A549 (cell line): ENCODE data around the gene CTXN1. TPM values are rescaled to one million over a fixed set of nuclear protein-coding genes. Genes with fewer than 3 reads are reported as not detected.

Source experiments
- ATAC-seq, 2 experiments: fragments of 200-7000 bp in 1 of 2; fragments of >200 bp in 1 of 2; cut with Nextera tagmentation in 1 of 2; cut with Tn5 transposase in 1 of 2; 3 replicates each; pipeline versions ENCODE4 v1.8.0 to v1.9.1; 2018 to 2020; ENCODE audit warnings: mild to moderate bottlenecking in 1 of 2, moderate library complexity in 1 of 2
- CTCF ChIA-PET: fragments of 300-600 bp; sonication (Branson Sonifier 250); formaldehyde crosslinking; extraction: SDS; loops from one replicate; lab custom pipeline; 2021; ENCODE audit warnings: antibody characterized with exemption, inconsistent platforms; lab: Yijun Ruan, JAX
- POLR2A ChIA-PET: fragments of 350-600 bp; formaldehyde crosslinking; extraction: SDS; loops from one replicate; lab custom pipeline; 2021; ENCODE audit warnings: antibody characterized with exemption, inconsistent platforms; lab: Yijun Ruan, JAX
- DNase-seq, 2 experiments: peaks; one replicate each; pipeline versions ENCODE4 v3.0.0 to v3.0.0-alpha.2; 2011 to 2016; ENCODE audit warnings: low read depth in 1 of 2, low spot score in 1 of 2
- FAIRE-seq: peaks from 2 replicates; lab custom pipeline; 2011; peaks lifted over from hg19 to GRCh38; lab: Jason Lieb, UNC
- H3K27ac ChIP-seq, 2 experiments: fragments of >200 bp; sonication (Bioruptor Twin); formaldehyde crosslinking; 3 replicates each; pipeline ENCODE4 v1.5.1; 2016 to 2017
- H3K4me1 ChIP-seq: fragments of >200 bp; sonication (Bioruptor Twin); formaldehyde crosslinking; 3 replicates; pipeline ENCODE4 v1.6.1; 2016
- H3K4me2 ChIP-seq: fragments of >200 bp; sonication (Bioruptor Twin); formaldehyde crosslinking; 3 replicates; pipeline ENCODE4 v1.6.1; 2016
- H3K4me3 ChIP-seq: fragments of >200 bp; sonication (Bioruptor Twin); formaldehyde crosslinking; 3 replicates; pipeline ENCODE4 v1.5.1; 2016
- H3K9me3 ChIP-seq: fragments of >200 bp; sonication (Bioruptor Twin); formaldehyde crosslinking; 3 replicates; pipeline ENCODE4 v1.6.1; 2016
- CBX8 ChIP-seq: fragments of 200-600 bp; sonication (generic); IDR thresholded peaks from 2 replicates; pipeline ENCODE4 v1.6.1; 2016
- CEBPB ChIP-seq, 2 experiments: fragments of >200 bp in 1 of 2; sonication (Bioruptor Twin) in 1 of 2; formaldehyde crosslinking in 1 of 2; IDR thresholded peaks; 2 replicates each; pipeline ENCODE4 v1.6.1; 2012 to 2016
- CTCF ChIP-seq: fragments of >200 bp; sonication (Bioruptor Twin); formaldehyde crosslinking; IDR thresholded peaks from 3 replicates; pipeline ENCODE4 v1.5.1; 2016
- FOSL2 ChIP-seq, 2 experiments: fragments of 450-650 bp in 1 of 2; fragments of >200 bp in 1 of 2; sonication (Bioruptor Twin) in 1 of 2; formaldehyde crosslinking; IDR thresholded peaks; 2 replicates each; pipeline versions ENCODE4 v1.5.0 to v1.6.1; 2016 to 2020; ENCODE audit warnings: mild to moderate bottlenecking in 1 of 2, moderate library complexity in 1 of 2
- KDM1A ChIP-seq: fragments of 200-600 bp; sonication (generic); IDR thresholded peaks from 2 replicates; pipeline ENCODE4 v1.6.1; 2016; ENCODE audit warnings: low read depth, mild to moderate bottlenecking
- MYC ChIP-seq: IDR thresholded peaks from 2 replicates; pipeline ENCODE4 v1.6.1; 2012; ENCODE audit warnings: mild to moderate bottlenecking, inconsistent platforms, low read length, improper control_type of control experiment, borderline replicate concordance
- NPAS2 ChIP-seq: fragments of 250-450 bp; sonication (Bioruptor Pico); IDR thresholded peaks from 2 replicates; pipeline ENCODE4 v1.8.0; 2022; ENCODE audit warnings: mild to moderate bottlenecking, moderate library complexity, borderline replicate concordance
- PHF8 ChIP-seq: fragments of 200-600 bp; sonication (generic); IDR thresholded peaks from 2 replicates; pipeline ENCODE4 v1.6.1; 2016; ENCODE audit warnings: low read depth, mild to moderate bottlenecking, antibody characterized with exemption, moderate library complexity, borderline replicate concordance
- POLR2A ChIP-seq: IDR thresholded peaks from 2 replicates; pipeline ENCODE4 v1.6.1; 2012; ENCODE audit warnings: mild to moderate bottlenecking, low read length
- RAD21 ChIP-seq, 2 experiments: fragments of >200 bp in 1 of 2; sonication (Bioruptor Twin) in 1 of 2; formaldehyde crosslinking in 1 of 2; IDR thresholded peaks in 1 of 2; conservative IDR thresholded peaks in 1 of 2; 2 replicates in 1 of 2; 3 replicates in 1 of 2; pipeline ENCODE4 v1.6.1; 2012 to 2018; ENCODE audit warnings: inconsistent platforms in 1 of 2
- REST ChIP-seq: fragments of 200-600 bp; sonication (generic); IDR thresholded peaks from 2 replicates; pipeline ENCODE4 v1.6.1; 2016; ENCODE audit warnings: antibody characterized with exemption, mild to moderate bottlenecking, moderate library complexity
- SMC3 ChIP-seq: fragments of >200 bp; sonication (Bioruptor Twin); formaldehyde crosslinking; IDR thresholded peaks from 3 replicates; pipeline ENCODE4 v1.6.1; 2018; ENCODE audit warnings: inconsistent platforms
- SREBF2 ChIP-seq: fragments of 450-650 bp; IDR thresholded peaks from 2 replicates; pipeline ENCODE4 v1.6.1; 2014; ENCODE audit warnings: mild to moderate bottlenecking, moderate library complexity
- TP53 ChIP-seq: fragments of 250-450 bp; sonication (Bioruptor Pico); IDR thresholded peaks from 2 replicates; pipeline ENCODE4 v1.5.0; 2021; ENCODE audit warnings: mild to moderate bottlenecking, moderate library complexity
- ZC3H11A ChIP-seq: fragments of 450-650 bp; IDR thresholded peaks from 2 replicates; pipeline ENCODE4 v1.6.1; 2014; ENCODE audit warnings: antibody characterized with exemption, mild to moderate bottlenecking
- ZNF302 ChIP-seq: fragments of 250-450 bp; sonication (Bioruptor Pico); IDR thresholded peaks from 2 replicates; pipeline ENCODE4 v1.9.0; 2021; ENCODE audit warnings: inconsistent platforms, mild to moderate bottlenecking, moderate library complexity
- ZSCAN20 ChIP-seq: fragments of 250-450 bp; sonication (Bioruptor Pico); IDR thresholded peaks from 2 replicates; pipeline ENCODE4 v1.8.0; 2022; ENCODE audit warnings: mild to moderate bottlenecking, moderate library complexity
- WGBS: methylation state at CpG from one replicate; pipeline ENCODE4 v1.1.6; 2017; ENCODE audit errors: missing lambda C conversion rate; 5-methylcytosine and 5-hydroxymethylcytosine counted together
- polyA plus RNA-seq, 4 experiments: library from polyadenylated mRNA; depleted of rRNA in 3 of 4; stranded (reverse); fragments of >200 nt; fragmentation: RNase III in 1 of 4; extraction: RNeasy Plus Mini Kit Qiagen cat#74134 plus additional on column Dnase treatment in 1 of 4; gene quantifications; 2 replicates in 3 of 4; 3 replicates in 1 of 4; pipeline ENCODE4 v1.2.3, GENCODE V29; 2011 to 2017
- TF ChIP-seq, protein P1 (sequence below): IDR thresholded peaks from 2 replicates; pipeline ENCODE4 v1.6.1; 2012
- TF ChIP-seq, protein P2 (sequence below): IDR thresholded peaks from 2 replicates; pipeline ENCODE4 v1.6.1; 2012; ENCODE audit warnings: low read depth, borderline replicate concordance
- TF ChIP-seq, protein P3 (sequence below): fragments of 450-650 bp; IDR thresholded peaks from 2 replicates; pipeline ENCODE4 v1.6.1; 2014; ENCODE audit warnings: antibody characterized with exemption

Gene CTXN1
- polyA plus RNA-seq, 2 of the 4 experiments (the other 2 are of a cell fraction): 1.2 to 9.9 TPM

- CTCF ChIA-PET: interaction anchor here (0.6 to 7.3 kb wide), 40 partner anchors 9 to 1578 kb away, joined by 3 to 64 read pairs (median 4); partner anchors contain the start of genes ELAVL1, MAP2K7 and SNAPC2
Observed at GRCh38 chr19:7944177-7944761, 18.3 kb upstream of the CTXN1 start.

GRCh38 chr19:7943444-7944176, 17.7 kb upstream of the CTXN1 start, which contains the start of gene TIMM44:
TSS of gene TIMM44 (minus strand) at chr19:7943666. CDS start at chr19:7943651, 15 bp downstream.
- CTCF ChIA-PET: interaction anchor here (0.5 to 7.3 kb wide), 37 partner anchors 8 to 1578 kb away, joined by 3 to 64 read pairs (median 5); partner anchors contain the start of genes ELAVL1, MAP2K7, PET100 and SNAPC2
- peak within 1 kb of the TSS; percentile 99 to 100 for H3K27ac ChIP-seq
- peak within 1 kb of the TSS; percentile 98 for H3K4me2 ChIP-seq
- FAIRE-seq (no peak), ATAC-seq (peak; percentile 98 to 99), DNase-seq (peak; percentile 86 to 98)
- WGBS: 5% methylated on average over 16 of the region's 56 CpGs
- peak within 1 kb of the TSS; percentile 92 for H3K4me3 ChIP-seq
- H3K4me1 ChIP-seq: peaks cover 8% of the 10 kb centered on the region; the same call in 1 of the 3 replicates
- POLR2A ChIA-PET: interaction anchor here (0.5 to 2.7 kb wide), 13 partner anchors 8 to 318 kb away, joined by 3 to 20 read pairs (median 4); partner anchors contain the start of genes ELAVL1 and SNAPC2
- H3K9me3 ChIP-seq: no peaks in the 10 kb centered on the region; the same call in 2 of the 3 replicates
- TF ChIP-seq ZNF302 (CRISPR knock-in tag) (no peak), CEBPB (IDR thresholded peaks at IDR 0.05) (peak; percentile 76 to 92; a peak in 3 of 4 replicates), FOSL2 (IDR thresholded peaks at IDR 0.05) (no peak), FOSL2 (CRISPR knock-in tag; IDR thresholded peaks at IDR 0.05) (peak; percentile 63), KDM1A (no peak), TP53 (CRISPR knock-in tag) (no peak), POLR2A (peak; percentile 88), MYC (no peak), ZSCAN20 (CRISPR knock-in tag) (no peak), SREBF2 (no peak), NPAS2 (CRISPR knock-in tag) (peak; percentile 39; the same call in 1 of the 2 replicates), PHF8 (peak; percentile 89; the same call in 1 of the 2 replicates)
- TF ChIP-seq, protein P1, sequence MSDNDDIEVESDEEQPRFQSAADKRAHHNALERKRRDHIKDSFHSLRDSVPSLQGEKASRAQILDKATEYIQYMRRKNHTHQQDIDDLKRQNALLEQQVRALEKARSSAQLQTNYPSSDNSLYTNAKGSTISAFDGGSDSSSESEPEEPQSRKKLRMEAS: peak; percentile 84
- TF ChIP-seq, protein P2, sequence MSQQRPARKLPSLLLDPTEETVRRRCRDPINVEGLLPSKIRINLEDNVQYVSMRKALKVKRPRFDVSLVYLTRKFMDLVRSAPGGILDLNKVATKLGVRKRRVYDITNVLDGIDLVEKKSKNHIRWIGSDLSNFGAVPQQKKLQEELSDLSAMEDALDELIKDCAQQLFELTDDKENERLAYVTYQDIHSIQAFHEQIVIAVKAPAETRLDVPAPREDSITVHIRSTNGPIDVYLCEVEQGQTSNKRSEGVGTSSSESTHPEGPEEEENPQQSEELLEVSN: peak; percentile 75
- TF ChIP-seq, protein P3, sequence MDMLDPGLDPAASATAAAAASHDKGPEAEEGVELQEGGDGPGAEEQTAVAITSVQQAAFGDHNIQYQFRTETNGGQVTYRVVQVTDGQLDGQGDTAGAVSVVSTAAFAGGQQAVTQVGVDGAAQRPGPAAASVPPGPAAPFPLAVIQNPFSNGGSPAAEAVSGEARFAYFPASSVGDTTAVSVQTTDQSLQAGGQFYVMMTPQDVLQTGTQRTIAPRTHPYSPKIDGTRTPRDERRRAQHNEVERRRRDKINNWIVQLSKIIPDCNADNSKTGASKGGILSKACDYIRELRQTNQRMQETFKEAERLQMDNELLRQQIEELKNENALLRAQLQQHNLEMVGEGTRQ: peak; percentile 73

More at GRCh38 chr19:7944177-7944761, 18.3 kb upstream of the CTXN1 start:
- TF ChIP-seq RAD21 (conservative IDR thresholded peaks at IDR 0.05 in 1 of 2, IDR thresholded peaks at IDR 0.05 in 1 of 2) (peak; percentile 69), CBX8 (no peak), ZC3H11A (no peak), REST (peak; percentile 25; the same call in 1 of the 2 replicates), MYC (no peak), SMC3 (peak; percentile 76), CTCF (peak; percentile 87)
- Histone ChIP-seq H3K9me3 (no peaks in the 10 kb centered on the region; the same call in 2 of the 3 replicates), H3K4me1 (peaks cover 8% of the 10 kb centered on the region; the same call in 1 of the 3 replicates), H3K4me3 (peak overlapping the region; percentile 72), H3K4me2 (peak overlapping the region; percentile 98), H3K27ac (peak overlapping the region; percentile 82 to 89)
- 15% methylated on average over 15 of the region's 18 CpGs for WGBS
- peak; percentile 79 to 84 for ATAC-seq
- no peak for FAIRE-seq
- POLR2A ChIA-PET: interaction anchor here (0.6 to 2.7 kb wide), 11 partner anchors 9 to 309 kb away, joined by 3 to 20 read pairs (median 5); partner anchors contain the start of genes ELAVL1 and SNAPC2
- DNase-seq: peak; percentile 76 to 86
